B cell (primary cell): ENCODE data around the gene EXOSC10. TPM values are rescaled to one million over a fixed set of nuclear protein-coding genes. Genes with fewer than 3 reads are reported as not detected.
"Not testable (repeated sequence)": the region's sequence is repeated elsewhere in the genome, so short reads cannot be mapped to it uniquely, and the experiment has no call there.

Experiments
- ATAC-seq: fragments of 200-7000 bp; cut with Tn5 transposase; one replicate; pipeline ENCODE4 v1.10.0; 2021; ENCODE audit warnings: low read depth, mild to moderate bottlenecking, moderate number of reproducible peaks, moderate library complexity
- CTCF ChIA-PET: fragments of 350-600 bp; sonication (Branson Sonifier 250); formaldehyde crosslinking; loops from one replicate; lab custom pipeline; 2021; ENCODE audit warnings: antibody characterized with exemption, inconsistent platforms; lab: Charles Lee
- POLR2A ChIA-PET: fragments of 350-600 bp; sonication (Branson Sonifier 250); formaldehyde crosslinking; loops from one replicate; lab custom pipeline; 2021; ENCODE audit warnings: antibody characterized with exemption; lab: Charles Lee
- DNase-seq: peaks from one replicate; pipeline ENCODE4 v3.0.0; 2013
- H2AFZ ChIP-seq: 2 replicates; pipeline ENCODE4 v1.6.1; 2012; ENCODE audit warnings: mild to moderate bottlenecking, low read depth, low read length; ENCODE audit not compliant: insufficient read depth, poor library complexity, severe bottlenecking
- H3K27ac ChIP-seq, 2 donors: 1 replicate in 1 of 2; 2 replicates in 1 of 2; pipeline ENCODE4 v1.5.1; 2012 to 2013; ENCODE audit warnings: low read length in 2 of 2, mild to moderate bottlenecking in 2 of 2, moderate library complexity in 1 of 2
- H3K27me3 ChIP-seq, 4 experiments: fragments of 200-600 bp in 1 of 4; sonication (generic) in 1 of 4; replicated peaks in 1 of 4; 1 replicate in 2 of 4; 2 replicates in 2 of 4; pipeline versions ENCODE4 v1.6.1 to v1.7.0; 2013 to 2016; ENCODE audit warnings: low read length in 3 of 4, mild to moderate bottlenecking in 2 of 4, mixed read lengths in 1 of 4, moderate library complexity in 1 of 4; ENCODE audit not compliant: insufficient read depth in 4 of 4, control insufficient read depth in 3 of 4; ENCODE audit errors: control extremely low read depth in 1 of 4
- H3K36me3 ChIP-seq, 2 experiments: replicated peaks in 1 of 2; 1 replicate in 1 of 2; 2 replicates in 1 of 2; pipeline versions ENCODE4 v1.6.1 to v1.7.1; 2013; ENCODE audit warnings: low read length in 1 of 2; ENCODE audit not compliant: insufficient read depth in 2 of 2, control insufficient read depth in 1 of 2; ENCODE audit errors: control extremely low read depth in 1 of 2, extremely low read depth in 1 of 2
- H3K4me1 ChIP-seq, 2 donors: fragments of 200-600 bp in 1 of 2; sonication (generic) in 1 of 2; 1 replicate in 1 of 2; 2 replicates in 1 of 2; pipeline versions ENCODE4 v1.5.1 to v1.6.1; 2013 to 2017; ENCODE audit warnings: low read length in 2 of 2; ENCODE audit not compliant: control insufficient read depth in 2 of 2, insufficient read depth in 2 of 2
- H3K4me2 ChIP-seq: replicated peaks from 2 replicates; pipeline ENCODE3; 2012; ENCODE audit warnings: mild to moderate bottlenecking, low read depth, low read length; ENCODE audit not compliant: poor library complexity, severe bottlenecking
- H3K4me3 ChIP-seq, 5 experiments: fragments of 200-600 bp in 1 of 5; sonication (generic) in 1 of 5; 1 replicate in 3 of 5; 2 replicates in 2 of 5; pipeline versions ENCODE4 v1.5.1 to v1.7.0; 2011 to 2016; ENCODE audit warnings: low read length in 4 of 5, mild to moderate bottlenecking in 4 of 5, low read depth in 2 of 5, control low read depth in 1 of 5, moderate library complexity in 1 of 5; ENCODE audit not compliant: insufficient read depth in 1 of 5; ENCODE audit errors: control extremely low read depth in 1 of 5, extremely low read depth in 1 of 5
- H3K79me2 ChIP-seq: fragments of 200-600 bp; sonication (generic); one replicate; pipeline ENCODE4 v1.6.0; 2016; ENCODE audit warnings: low read length; ENCODE audit not compliant: control insufficient read depth, insufficient read depth
- H3K9ac ChIP-seq: fragments of 200-600 bp; sonication (generic); 2 replicates; pipeline ENCODE4 v1.6.1; 2017; ENCODE audit warnings: mild to moderate bottlenecking, low read length, moderate library complexity
- H3K9me3 ChIP-seq, 3 donors: one replicate each; pipeline versions ENCODE4 v1.6.1 to v1.7.1; 2013; ENCODE audit warnings: low read length in 2 of 3; ENCODE audit not compliant: control insufficient read depth in 2 of 3, insufficient read depth in 1 of 3; ENCODE audit errors: control extremely low read depth in 1 of 3
- H4K20me1 ChIP-seq: 2 replicates; pipeline ENCODE4 v1.6.0; 2012; ENCODE audit warnings: mild to moderate bottlenecking, low read length; ENCODE audit not compliant: insufficient read depth, control insufficient read depth, poor library complexity, severe bottlenecking
- H3K27ac Mint-ChIP-seq: one replicate; pipeline ENCODE4 v1.8.0; 2021; ENCODE audit warnings: mixed read lengths
- H3K27me3 Mint-ChIP-seq: one replicate; pipeline ENCODE4 v1.8.0; 2021; ENCODE audit warnings: mixed read lengths
- H3K4me1 Mint-ChIP-seq: one replicate; pipeline ENCODE4 v1.8.0; 2021; ENCODE audit warnings: mixed read lengths
- H3K4me3 Mint-ChIP-seq: one replicate; pipeline ENCODE4 v1.8.0; 2021; ENCODE audit warnings: mixed read lengths
- H3K9me3 Mint-ChIP-seq: one replicate; pipeline ENCODE4 v1.8.0; 2022; ENCODE audit warnings: mixed read lengths; ENCODE audit not compliant: insufficient read depth
- CTCF ChIP-seq: fragments of 200-600 bp; IDR thresholded peaks from one replicate; pipeline ENCODE4 v1.8.0; 2022; ENCODE audit warnings: antibody characterized with exemption, mild to moderate bottlenecking
- EZH2 ChIP-seq: IDR thresholded peaks from 2 replicates; pipeline ENCODE4 v1.6.1; 2012; ENCODE audit warnings: borderline replicate concordance, low read depth, mild to moderate bottlenecking, moderate library complexity, low read length; ENCODE audit not compliant: insufficient read depth, poor library complexity, severe bottlenecking
- WGBS: methylation state at CpG from one replicate; pipeline ENCODE4 v1.1.5; 2013; ENCODE audit warnings: missing lambda C conversion rate; ENCODE audit not compliant: insufficient coverage; 5-methylcytosine and 5-hydroxymethylcytosine counted together
- intact Hi-C: fragments of 100-400 bp; cut with micrococcal nuclease; formaldehyde crosslinking; loops from one replicate; pipeline ENCODE4 v1.10.0; 2022
- polyA plus RNA-seq: library from polyadenylated mRNA; depleted of rRNA; stranded (reverse); fragments of >200 nt; gene quantifications from 2 replicates; pipeline ENCODE4 v1.2.3, GENCODE V29; 2012
- total RNA-seq, 2 donors: library from RNA; stranded (reverse); fragments of 120-200 nt in 1 of 2; gene quantifications; 1 replicate in 1 of 2; 2 replicates in 1 of 2; pipeline versions ENCODE4 v1.2.3 to v1.2.4, GENCODE V29; 2013 to 2022

The EXOSC10 gene
- total and polyA plus RNA-seq, 2 donors (not counting 1 experiment from before 2014, with no cell fraction given) = 83.4 to 119 TPM

- 83% methylated on average over 3 of the region's 3 CpGs for WGBS
- no peaks in the 10 kb centered on the region for H3K79me2 ChIP-seq
- H3K27ac ChIP-seq = no peak overlapping the region
- Mint-ChIP-seq H3K9me3 (no peaks in the 10 kb centered on the region), H3K4me3 (no peak overlapping the region), H3K27ac (no peak overlapping the region), H3K27me3 (peaks cover 7% of the 10 kb centered on the region), H3K4me1 (peaks cover 4% of the 10 kb centered on the region)
- no peak overlapping the region for H3K4me2 ChIP-seq
- H3K9ac ChIP-seq = no peak overlapping the region
- H2AFZ ChIP-seq = no peak overlapping the region
- H3K36me3 ChIP-seq = no peaks in the 10 kb centered on the region
- peaks cover 0 to 3% of the 10 kb centered on the region in 2 donors for H3K4me1 ChIP-seq
- H3K27me3 ChIP-seq = peaks cover 0 to 13% (median 2%) of the 10 kb centered on the region in 4 experiments
- ChIA-PET POLR2A (no interaction called here), CTCF (no interaction called here)
- no peak overlapping the region for H3K4me3 ChIP-seq
- intact Hi-C loops = no loop called here
- DNase-seq = no peak
- no peak for TF ChIP-seq CTCF
- no peak for TF ChIP-seq EZH2
- no peak for ATAC-seq
- H4K20me1 ChIP-seq = no peaks in the 10 kb centered on the region
- no peaks in the 10 kb centered on the region for H3K9me3 ChIP-seq
Observed at GRCh38 chr1:11042065-11042464, 57.6 kb downstream of the EXOSC10 start.

GRCh38 chr1:11041048-11041447 is 58.6 kb downstream of the EXOSC10 start:
- Histone ChIP-seq H3K9ac (no peak overlapping the region), H3K4me3 (no peak overlapping the region), H3K36me3 (no peaks in the 10 kb centered on the region), H3K27ac (no peak overlapping the region), H3K9me3 (no peaks in the 10 kb centered on the region), H3K4me1 (peaks cover 0 to 3% of the 10 kb centered on the region in 2 donors), H3K27me3 (peaks cover 0 to 13% (median 2%) of the 10 kb centered on the region in 4 experiments), H3K79me2 (no peaks in the 10 kb centered on the region), H2AFZ (no peak overlapping the region), H4K20me1 (no peaks in the 10 kb centered on the region), H3K4me2 (no peak overlapping the region)
- POLR2A ChIA-PET = no interaction called here
- ATAC-seq (no peak), DNase-seq (no peak)
- H3K9me3 Mint-ChIP-seq = no peaks in the 10 kb centered on the region
- no peak overlapping the region for H3K4me3 Mint-ChIP-seq
- TF ChIP-seq EZH2 (no peak), CTCF (no peak)
- intact Hi-C loops = no loop called here
- H3K27me3 Mint-ChIP-seq = peaks cover 7% of the 10 kb centered on the region
- no peak overlapping the region for H3K27ac Mint-ChIP-seq
- CTCF ChIA-PET = interaction anchor here (0.6 kb wide), 1 partner anchor 277 kb away, joined by 4 read pairs; no protein-coding TSS in a partner anchor
- H3K4me1 Mint-ChIP-seq = peaks cover 4% of the 10 kb centered on the region

GRCh38 chr1:11040105-11040429 is 59.6 kb downstream of the EXOSC10 start:
- not testable (repeated sequence) for H3K4me3 Mint-ChIP-seq

More at GRCh38 chr1:11040105-11040429, 59.6 kb downstream of the EXOSC10 start:
- H3K79me2 ChIP-seq, DNase-seq, H2AFZ ChIP-seq, H3K27ac Mint-ChIP-seq, intact Hi-C loops, H4K20me1 ChIP-seq, ATAC-seq, H3K36me3 ChIP-seq, H3K9me3 Mint-ChIP-seq, H3K27ac ChIP-seq, H3K9me3 ChIP-seq, H3K4me1 ChIP-seq, H3K4me2 ChIP-seq, H3K4me3 ChIP-seq, H3K9ac ChIP-seq, H3K27me3 Mint-ChIP-seq, H3K4me1 Mint-ChIP-seq: not testable (repeated sequence)
- POLR2A ChIA-PET = interaction anchor here (0.7 kb wide), 1 partner anchor 784 kb away, joined by 3 read pairs; no protein-coding TSS in a partner anchor
- WGBS = 89% methylated on average over 7 of the region's 7 CpGs
- CTCF ChIA-PET = interaction anchor here (0.7 kb wide), 1 partner anchor 808 kb away, joined by 5 read pairs; the partner anchor contains the start of gene NPPA
- peaks cover 0 to 13% (median 2%) of the 10 kb centered on the region in 4 experiments for H3K27me3 ChIP-seq
